Neuronal stem cell (in vitro differentiated cells): ENCODE results near the gene ARFGEF3.

Source experiments
- DNase-seq: peaks from one replicate; pipeline ENCODE4 v3.0.0-alpha.2; 2013; ENCODE audit warnings: low spot score
- H2AFZ ChIP-seq: one replicate; pipeline ENCODE4 v1.6.1; 2013; ENCODE audit warnings: mild to moderate bottlenecking, low read length, inconsistent platforms
- H2AK5ac ChIP-seq: 2 replicates; pipeline ENCODE4 v1.6.1; 2013; ENCODE audit warnings: low read depth, mild to moderate bottlenecking, inconsistent platforms, low read length, moderate library complexity, mixed read lengths
- H2BK120ac ChIP-seq: 2 replicates; pipeline ENCODE4 v1.6.1; 2013; ENCODE audit warnings: low read depth, mild to moderate bottlenecking, inconsistent platforms, low read length, moderate library complexity, mixed read lengths
- H2BK12ac ChIP-seq: one replicate; pipeline ENCODE4 v1.6.1; 2013; ENCODE audit warnings: low read length, inconsistent platforms
- H2BK15ac ChIP-seq: 2 replicates; pipeline ENCODE4 v1.6.1; 2013; ENCODE audit warnings: mild to moderate bottlenecking, low read length, inconsistent platforms, mixed read lengths
- H2BK5ac ChIP-seq: one replicate; pipeline ENCODE4 v1.6.1; 2013; ENCODE audit warnings: inconsistent platforms, mild to moderate bottlenecking, low read length, moderate library complexity
- H3K14ac ChIP-seq: one replicate; pipeline ENCODE4 v1.6.1; 2013; ENCODE audit warnings: low read length, inconsistent platforms
- H3K18ac ChIP-seq: 2 replicates; pipeline ENCODE4 v1.6.1; 2013; ENCODE audit warnings: low read length, inconsistent platforms
- H3K23ac ChIP-seq: 2 replicates; pipeline ENCODE4 v1.6.1; 2013; ENCODE audit warnings: low read depth, mild to moderate bottlenecking, mixed read lengths, low read length, inconsistent platforms; ENCODE audit not compliant: poor library complexity
- H3K27ac ChIP-seq: replicated peaks from 3 replicates; pipeline ENCODE4 v1.5.1; 2013; ENCODE audit warnings: low read length, inconsistent platforms
- H3K27me3 ChIP-seq, 3 experiments: 2 replicates each; pipeline ENCODE4 v1.6.1; 2013; ENCODE audit warnings: low read length in 3 of 3, mild to moderate bottlenecking in 2 of 3, inconsistent platforms in 1 of 3, low read depth in 1 of 3, mixed read lengths in 1 of 3, moderate library complexity in 1 of 3; ENCODE audit not compliant: control insufficient read depth in 3 of 3, insufficient read depth in 3 of 3
- H3K36me3 ChIP-seq, 2 donors: replicated peaks in 1 of 2; 2 replicates each; pipeline ENCODE4 v1.6.1; 2013; ENCODE audit warnings: low read length in 2 of 2; ENCODE audit not compliant: control insufficient read depth in 2 of 2, insufficient read depth in 2 of 2
- H3K4ac ChIP-seq: 2 replicates; pipeline ENCODE4 v1.6.1; 2013; ENCODE audit warnings: inconsistent platforms, mild to moderate bottlenecking, low read length, moderate library complexity
- H3K4me1 ChIP-seq, 2 donors: 1 replicate in 1 of 2; 2 replicates in 1 of 2; pipeline ENCODE4 v1.6.1; 2013; ENCODE audit warnings: low read length in 2 of 2, low read depth in 1 of 2; ENCODE audit not compliant: control insufficient read depth in 2 of 2, insufficient read depth in 1 of 2
- H3K4me2 ChIP-seq: one replicate; pipeline ENCODE4 v1.6.1; 2013; ENCODE audit warnings: mild to moderate bottlenecking, low read length, inconsistent platforms; ENCODE audit not compliant: insufficient read depth, poor library complexity, severe bottlenecking
- H3K4me3 ChIP-seq, 2 donors: 2 replicates each; pipeline ENCODE4 v1.5.1; 2013; ENCODE audit warnings: low read length in 2 of 2, mild to moderate bottlenecking in 2 of 2, inconsistent platforms in 1 of 2, moderate library complexity in 1 of 2
- H3K79me1 ChIP-seq: one replicate; pipeline ENCODE4 v1.6.1; 2013; ENCODE audit warnings: low read depth, mild to moderate bottlenecking, inconsistent platforms, low read length, moderate library complexity
- H3K9ac ChIP-seq: one replicate; pipeline ENCODE4 v1.6.1; 2013; ENCODE audit warnings: mild to moderate bottlenecking, low read depth, low read length, inconsistent platforms; ENCODE audit not compliant: poor library complexity
- H3K9me3 ChIP-seq, 2 donors: replicated peaks in 1 of 2; 2 replicates each; pipeline versions ENCODE3 to v1.6.1; 2013; ENCODE audit warnings: low read length in 2 of 2, mild to moderate bottlenecking in 2 of 2, inconsistent platforms in 1 of 2, low read depth in 1 of 2, mixed read lengths in 1 of 2, moderate library complexity in 1 of 2; ENCODE audit not compliant: control insufficient read depth in 2 of 2, insufficient read depth in 1 of 2
- H4K8ac ChIP-seq: one replicate; pipeline ENCODE4 v1.6.1; 2013; ENCODE audit warnings: low read depth, mild to moderate bottlenecking, inconsistent platforms, low read length, moderate library complexity
- H4K91ac ChIP-seq: one replicate; pipeline ENCODE4 v1.6.1; 2013; ENCODE audit warnings: low read length, low read depth, mild to moderate bottlenecking, inconsistent platforms; ENCODE audit not compliant: poor library complexity
- WGBS, 2 donors: extraction: QIAGEN DNeasy Blood & Tissue Kit; methylation state at CpG; one replicate each; pipeline ENCODE4 v1.1.7; 2013; ENCODE audit warnings: missing lambda C conversion rate in 2 of 2, mixed read lengths in 1 of 2; ENCODE audit not compliant: insufficient read length in 2 of 2, insufficient replicate concordance in 1 of 2; ENCODE audit errors: extremely low coverage in 2 of 2; 5-methylcytosine and 5-hydroxymethylcytosine counted together

The ARFGEF3 gene

GRCh38 chr6:138291036-138291848, 129.5 kb downstream of the ARFGEF3 start:
- H2AK5ac ChIP-seq, result no peak overlapping the region
- H2BK12ac ChIP-seq, result no peak overlapping the region
- H3K27ac ChIP-seq, result no peak overlapping the region
- H3K14ac ChIP-seq, result peak overlapping the region; percentile 21
- DNase-seq, result no peak
- no peaks in the 10 kb centered on the region for H3K79me1 ChIP-seq
- no peak overlapping the region for H2BK5ac ChIP-seq
- peak overlapping the region; percentile 15 for H3K18ac ChIP-seq
- H4K91ac ChIP-seq, result peak overlapping the region; percentile 80
- H4K8ac ChIP-seq, result no peak overlapping the region
- no peaks in the 10 kb centered on the region for H3K9me3 ChIP-seq
- no peak overlapping the region for H2BK120ac ChIP-seq
- H3K36me3 ChIP-seq, result peaks cover 0 to 2% of the 10 kb centered on the region in 2 donors
- no peak overlapping the region for H3K4me2 ChIP-seq
- H2AFZ ChIP-seq, result peak overlapping the region; percentile 40
- no peak overlapping the region for H3K9ac ChIP-seq
- no peak overlapping the region for H2BK15ac ChIP-seq
- H3K23ac ChIP-seq, result peak overlapping the region; percentile 40
- peaks cover 0 to 2% of the 10 kb centered on the region in 2 donors for H3K4me1 ChIP-seq
- WGBS, 2 donors, result no CpG with 5 or more reads among the region's 21 CpGs
- H3K27me3 ChIP-seq, result peaks cover 0 to 4% (median 0%) of the 10 kb centered on the region in 3 experiments
- H3K4me3 ChIP-seq, result peak overlapping the region in 1 of 2 donors; percentile 45
- H3K4ac ChIP-seq, result no peak overlapping the region

GRCh38 chr6:138291849-138292181, 130.1 kb downstream of the ARFGEF3 start:
- Histone ChIP-seq H3K79me1 (no peaks in the 10 kb centered on the region), H3K4ac (no peak overlapping the region), H3K9ac (no peak overlapping the region), H3K36me3 (peaks cover 0 to 2% of the 10 kb centered on the region in 2 donors), H3K23ac (peak overlapping the region; percentile 40), H4K8ac (no peak overlapping the region), H2AK5ac (no peak overlapping the region), H3K14ac (peak overlapping the region; percentile 21), H2AFZ (peak overlapping the region; percentile 40), H2BK15ac (no peak overlapping the region), H3K4me1 (peaks cover 0 to 2% of the 10 kb centered on the region in 2 donors), H3K4me2 (no peak overlapping the region), H2BK12ac (no peak overlapping the region), H3K4me3 (no peak overlapping the region), H3K18ac (peak overlapping the region; percentile 15), H3K27ac (no peak overlapping the region), H4K91ac (peak overlapping the region; percentile 80), H2BK120ac (no peak overlapping the region), H3K27me3 (peaks cover 0 to 4% (median 0%) of the 10 kb centered on the region in 3 experiments), H2BK5ac (no peak overlapping the region), H3K9me3 (no peaks in the 10 kb centered on the region)
- DNase-seq, result no peak
- no CpG with 5 or more reads among the region's 28 CpGs for WGBS, 2 donors

- Histone ChIP-seq H3K79me1 (no peaks in the 10 kb centered on the region), H2AK5ac (no peak overlapping the region), H3K4ac (no peak overlapping the region), H4K91ac (no peak overlapping the region), H3K4me3 (no peak overlapping the region), H2BK120ac (no peak overlapping the region), H3K4me2 (no peak overlapping the region), H3K23ac (no peak overlapping the region), H3K27ac (no peak overlapping the region), H3K9ac (no peak overlapping the region), H2AFZ (no peak overlapping the region), H4K8ac (no peak overlapping the region), H2BK12ac (no peak overlapping the region), H2BK15ac (no peak overlapping the region), H3K36me3 (no peaks in the 10 kb centered on the region), H3K27me3 (peaks cover 0 to 4% (median 0%) of the 10 kb centered on the region in 3 experiments), H3K9me3 (no peaks in the 10 kb centered on the region), H3K18ac (no peak overlapping the region), H3K4me1 (peaks cover 0 to 2% of the 10 kb centered on the region in 2 donors), H2BK5ac (no peak overlapping the region), H3K14ac (no peak overlapping the region)
- WGBS, 2 donors, result no CpG with 5 or more reads among the region's 6 CpGs
- DNase-seq, result no peak
Observed at GRCh38 chr6:138292482-138292881, 130.7 kb downstream of the ARFGEF3 start.

- Histone ChIP-seq H2BK12ac (no peak overlapping the region), H3K18ac (no peak overlapping the region), H2AFZ (no peak overlapping the region), H3K4me2 (no peak overlapping the region), H4K91ac (no peak overlapping the region), H3K36me3 (peaks cover 0 to 2% of the 10 kb centered on the region in 2 donors), H3K27me3 (peaks cover 0 to 4% (median 0%) of the 10 kb centered on the region in 3 experiments), H3K14ac (no peak overlapping the region), H3K23ac (no peak overlapping the region), H2AK5ac (no peak overlapping the region), H3K79me1 (no peaks in the 10 kb centered on the region), H3K9me3 (no peaks in the 10 kb centered on the region), H3K4ac (no peak overlapping the region), H2BK5ac (no peak overlapping the region), H3K27ac (no peak overlapping the region), H2BK120ac (no peak overlapping the region), H3K4me3 (no peak overlapping the region), H3K4me1 (peaks cover 0 to 2% of the 10 kb centered on the region in 2 donors), H4K8ac (no peak overlapping the region), H2BK15ac (no peak overlapping the region), H3K9ac (no peak overlapping the region)
- DNase-seq, result no peak
- whole genome bisulfite sequencing, 2 donors, result no CpG with 5 or more reads among the region's 7 CpGs
Observed at GRCh38 chr6:138293428-138294395, 132.0 kb downstream of the ARFGEF3 start.
